Inflammatory macrophage treated with lipopolysaccharide for 4 hours (primary cell): ENCODE results near the gene TBC1D23.
"Not testable (repeated sequence)": the region's sequence is repeated elsewhere in the genome, so short reads cannot be mapped to it uniquely, and the experiment has no call there.

Source experiments
- DNase-seq: peaks from one replicate; pipeline ENCODE4 v3.0.0-alpha.2; 2020

The TBC1D23 gene

DNA sequence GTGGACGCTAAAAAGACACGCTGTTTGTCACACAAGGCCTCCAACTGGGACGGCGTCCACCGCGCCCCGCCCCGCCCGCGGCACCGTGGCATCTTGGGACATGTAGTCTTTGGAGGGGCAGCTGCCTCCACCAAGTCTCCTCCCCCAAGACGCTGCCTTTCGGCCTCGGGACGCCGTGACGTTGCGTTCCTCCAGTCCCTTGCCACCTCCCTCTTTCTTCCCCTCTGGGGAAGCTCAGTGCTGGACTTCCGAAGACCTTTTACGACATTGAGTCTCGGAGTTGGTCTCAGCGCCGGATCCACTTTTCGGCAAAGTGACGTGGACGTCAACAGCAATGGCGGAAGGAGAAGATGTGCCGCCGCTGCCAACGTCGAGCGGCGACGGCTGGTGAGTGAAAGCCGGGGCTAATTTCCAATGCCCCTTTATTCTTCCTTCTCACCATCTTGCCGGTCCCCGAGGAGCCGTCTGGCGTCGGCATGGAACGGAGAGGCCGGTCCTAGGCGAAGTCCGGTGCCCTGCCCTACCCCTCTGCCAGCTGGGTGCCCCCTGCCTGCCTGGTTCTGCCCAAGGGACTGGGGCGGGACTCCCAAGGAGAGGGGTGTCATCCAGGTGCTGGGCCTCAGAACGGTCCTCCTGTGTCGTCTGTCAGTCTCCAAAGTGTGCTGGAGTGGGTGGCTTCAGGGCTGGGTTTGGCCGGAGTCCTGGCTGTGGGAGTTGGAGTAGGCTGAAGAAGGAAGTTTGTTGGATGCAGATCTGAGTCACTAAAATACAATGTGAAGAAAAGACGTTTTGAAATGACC is at the start of gene TBC1D23:
TSS of gene TBC1D23 (plus strand) at position 308 of the 800 bp plus-strand sequence. CDS start at position 335, 27 bp downstream.
- peak; percentile 100 for DNase-seq

DNA sequence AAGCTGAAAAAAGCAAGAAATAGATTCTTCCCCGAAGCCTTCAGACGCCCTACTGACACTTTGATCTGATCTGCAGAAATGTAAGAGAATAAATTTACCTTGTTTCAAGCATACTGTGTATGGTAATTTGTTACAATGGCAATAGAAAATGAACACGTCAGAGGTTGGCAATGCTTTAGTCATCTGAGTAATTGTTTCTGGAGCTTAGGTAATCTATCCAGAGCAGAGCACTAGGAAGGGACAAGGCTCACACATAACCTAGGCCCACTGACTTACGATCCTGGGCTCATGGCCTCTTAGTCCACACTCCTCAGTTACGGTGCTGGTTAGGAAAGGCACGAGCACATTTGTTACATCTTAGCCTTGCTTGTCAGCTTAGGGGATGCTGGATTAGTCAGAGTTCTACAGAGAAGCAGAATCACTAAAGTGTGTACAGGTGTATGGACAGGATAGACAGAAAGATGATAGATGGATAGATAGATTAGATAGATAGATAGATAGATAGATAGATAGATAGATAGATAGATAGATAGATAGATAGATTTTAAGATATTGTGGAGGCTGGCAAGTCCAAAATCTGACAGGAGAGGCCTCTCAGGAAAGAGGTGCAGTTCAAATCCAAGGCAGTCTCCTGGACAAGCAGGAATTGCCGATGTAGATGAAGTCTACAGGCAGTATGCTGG is 46.8 kb upstream of the TBC1D23 start:
- no peak for DNase-seq

- DNase-seq = no peak
Observed at GRCh38 chr3:100214574-100214964, 46.2 kb upstream of the TBC1D23 start.

DNA sequence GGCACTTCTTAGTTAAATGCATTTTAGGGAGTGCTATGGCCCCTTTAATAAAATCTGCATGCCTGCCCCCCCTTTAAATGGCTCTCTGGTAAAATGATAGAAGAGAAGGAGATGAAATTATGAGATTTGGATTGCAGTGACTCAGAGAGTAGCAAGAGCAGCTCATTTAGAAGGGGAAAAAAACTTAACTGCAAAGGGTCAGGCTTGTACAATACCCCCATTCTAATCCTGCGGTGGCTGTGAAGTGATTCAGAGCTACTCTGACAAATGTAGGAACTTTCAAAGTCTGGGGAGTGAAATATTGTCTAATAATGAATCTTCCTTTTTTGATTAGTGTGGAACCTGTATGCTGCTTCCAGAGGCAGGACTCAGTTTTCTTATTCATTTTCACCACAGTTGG is 44.1 kb upstream of the TBC1D23 start:
- no peak for DNase-seq

GRCh38 chr3:100221159-100221558 is 39.6 kb upstream of the TBC1D23 start:
- no peak for DNase-seq

DNA sequence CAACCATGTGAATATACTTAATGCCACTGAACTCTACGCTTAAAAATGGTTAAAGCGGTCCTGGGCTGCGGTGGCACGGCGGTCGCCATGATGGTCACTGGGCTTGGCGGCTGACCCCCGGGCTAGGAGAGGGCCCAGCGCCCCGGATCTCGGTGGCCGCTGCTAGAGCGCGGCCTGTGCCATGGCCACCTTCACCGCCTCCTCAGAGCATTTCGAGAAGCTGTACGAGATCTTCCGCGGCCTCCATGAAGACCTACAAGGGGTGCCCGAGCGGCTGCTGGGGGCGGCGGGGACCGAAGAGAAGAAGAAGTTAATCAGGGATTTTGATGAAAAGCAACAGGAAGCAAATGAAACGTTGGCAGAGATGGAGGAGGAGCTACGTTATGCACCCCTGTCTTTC is 35.6 kb upstream of the TBC1D23 start:
- DNase-seq = no peak

GRCh38 chr3:100225883-100226282 is 34.9 kb upstream of the TBC1D23 start:
- DNase-seq = no peak

- no peak for DNase-seq
Observed at GRCh38 chr3:100226712-100227429, 33.9 kb upstream of the TBC1D23 start.

DNA sequence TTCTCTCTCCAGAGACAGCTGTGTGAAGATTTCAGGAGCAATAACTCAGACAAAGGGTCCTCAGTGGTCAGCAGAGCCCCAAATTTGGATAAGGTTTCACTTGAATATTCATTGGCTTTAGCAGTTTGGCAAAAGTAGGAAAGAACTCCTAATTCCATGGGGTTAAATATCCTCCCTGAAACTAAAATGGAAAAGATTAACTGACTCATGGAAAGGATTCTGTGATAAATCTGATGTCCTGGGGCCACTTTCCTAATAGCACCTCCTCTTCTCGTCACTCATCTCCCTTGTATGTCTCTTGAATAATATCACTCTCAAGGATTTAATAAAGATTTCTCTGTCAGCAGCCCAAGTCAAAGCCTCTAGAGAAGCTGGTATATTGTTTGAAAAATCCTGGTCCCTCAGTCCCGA is 33.3 kb upstream of the TBC1D23 start:
- DNase-seq = no peak

DNA sequence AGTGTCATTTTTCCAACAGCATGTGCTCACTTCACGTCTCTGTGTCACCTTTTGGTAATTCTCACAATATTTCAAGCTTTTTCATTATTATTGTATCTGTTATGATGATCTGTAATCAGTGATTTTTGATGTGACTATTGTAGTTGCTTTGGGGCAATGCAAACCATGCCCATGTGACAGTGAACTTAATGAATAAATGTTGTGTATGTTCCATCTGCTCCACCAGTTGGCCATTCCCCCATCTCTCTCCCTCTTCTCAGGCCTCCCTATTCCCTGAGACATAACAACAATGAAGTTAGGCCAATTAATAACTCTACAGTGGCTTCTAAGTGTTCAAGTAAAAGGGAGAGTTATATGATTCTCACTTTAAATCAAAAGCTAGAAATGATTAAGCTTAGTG is 32.5 kb upstream of the TBC1D23 start:
- no peak for DNase-seq

GRCh38 chr3:100229188-100229587 is 31.6 kb upstream of the TBC1D23 start:
- not testable (repeated sequence) for DNase-seq

- DNase-seq = no peak
Observed at GRCh38 chr3:100230710-100231109, 30.1 kb upstream of the TBC1D23 start.

DNA sequence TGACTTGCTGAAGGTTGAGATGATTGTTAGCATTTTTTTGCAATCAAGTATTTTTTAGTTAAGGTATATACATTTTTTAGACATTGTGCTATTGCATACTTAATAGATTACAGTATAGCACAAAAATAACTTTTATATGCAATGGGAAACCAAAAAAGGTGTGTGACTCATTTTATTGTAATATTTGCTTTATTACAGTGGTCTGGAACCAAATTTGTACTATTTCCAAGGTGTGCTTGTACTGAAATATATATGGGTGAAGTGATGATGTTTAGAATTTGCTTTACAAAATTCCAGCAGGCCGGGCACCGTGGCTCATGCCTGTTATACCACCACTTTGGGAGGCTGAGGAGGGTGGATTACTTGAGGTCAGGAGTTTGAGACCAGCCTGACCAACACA is 29.1 kb upstream of the TBC1D23 start:
- no peak for DNase-seq

DNA sequence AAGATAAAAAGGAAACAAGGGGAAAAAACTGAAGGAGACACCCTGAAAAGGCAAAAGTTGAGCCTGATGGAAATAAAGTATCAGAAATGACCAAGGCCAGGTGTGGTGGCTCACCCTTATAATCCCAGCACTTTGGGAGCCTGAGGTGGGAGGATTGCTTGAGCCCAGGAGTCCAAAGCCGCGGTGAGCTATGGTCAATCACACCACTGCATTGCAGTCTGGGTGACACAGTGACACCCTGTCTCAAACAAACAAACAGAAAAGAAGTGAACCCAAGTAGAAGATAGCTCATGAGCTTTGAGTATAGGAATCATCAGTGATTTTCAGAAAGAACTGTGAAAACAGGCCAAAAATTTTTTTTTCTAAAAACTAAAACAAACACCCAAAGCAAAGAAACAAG is 26.4 kb upstream of the TBC1D23 start:
- no peak for DNase-seq

- no peak for DNase-seq
Observed at GRCh38 chr3:100238599-100238998, 22.2 kb upstream of the TBC1D23 start.

GRCh38 chr3:100242471-100242870 is 18.3 kb upstream of the TBC1D23 start:
- not testable (repeated sequence) for DNase-seq

- no peak for DNase-seq
Observed at GRCh38 chr3:100244264-100244663, 16.5 kb upstream of the TBC1D23 start.

GRCh38 chr3:100245136-100245535 is 15.7 kb upstream of the TBC1D23 start:
- DNase-seq = no peak

- DNase-seq = no peak
Observed at GRCh38 chr3:100245927-100246326, 14.9 kb upstream of the TBC1D23 start.

GRCh38 chr3:100246999-100247398 is 13.8 kb upstream of the TBC1D23 start:
- DNase-seq = no peak

- DNase-seq = no peak
Observed at GRCh38 chr3:100252001-100252400, 8.8 kb upstream of the TBC1D23 start.

DNA sequence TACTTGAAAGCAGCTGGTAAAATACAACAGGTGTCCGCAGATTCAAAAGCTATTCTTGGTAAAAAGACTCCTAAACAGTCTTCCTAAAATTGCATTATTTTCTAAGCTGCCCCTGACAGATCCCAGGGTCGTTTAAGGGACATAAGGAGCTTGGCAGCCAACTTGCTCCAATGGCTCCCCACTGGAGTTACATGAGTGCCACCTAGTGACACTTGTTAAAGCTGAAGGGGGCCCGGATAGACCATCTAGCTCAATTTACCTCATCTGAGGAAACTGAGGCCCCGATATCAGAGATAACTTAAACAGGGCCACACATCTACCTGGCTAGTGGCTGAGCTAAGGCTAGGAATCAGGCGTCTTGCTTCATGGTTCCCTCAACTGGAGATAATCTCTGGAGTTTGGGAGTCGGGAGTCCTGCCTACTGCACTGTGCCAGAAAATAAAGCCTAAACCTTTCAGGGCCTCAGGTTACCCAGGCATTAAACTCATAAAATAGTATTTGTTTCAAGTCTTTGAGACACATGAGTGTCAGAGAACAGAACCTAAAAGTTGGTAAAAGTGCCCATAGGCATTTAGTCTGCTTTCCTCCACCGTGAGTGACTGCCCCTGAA is 6.5 kb upstream of the TBC1D23 start:
- DNase-seq = peak; percentile 53

DNA sequence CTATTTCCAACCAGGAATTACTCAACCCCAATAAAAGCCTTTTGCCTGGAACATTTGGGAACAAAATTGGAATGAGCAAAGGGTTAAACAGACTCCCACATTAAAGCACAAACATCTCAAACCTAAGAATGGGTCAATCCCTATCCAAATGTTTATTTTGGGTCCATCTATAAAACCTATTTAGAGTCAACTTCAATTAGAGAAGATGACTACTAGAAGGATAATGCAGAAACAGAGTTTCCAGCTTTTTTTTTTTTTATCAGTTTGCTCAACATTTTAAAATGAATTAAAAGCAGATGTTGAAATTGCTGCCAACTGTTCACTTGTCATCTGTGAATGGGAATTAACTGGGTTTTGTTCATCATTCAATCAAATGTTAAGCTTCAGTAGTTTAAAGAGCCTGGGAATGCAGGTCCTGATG is 4.1 kb upstream of the TBC1D23 start:
- no peak for DNase-seq
